ENCODE measurements around the gene CSDE1.

The CSDE1 gene

DNA sequence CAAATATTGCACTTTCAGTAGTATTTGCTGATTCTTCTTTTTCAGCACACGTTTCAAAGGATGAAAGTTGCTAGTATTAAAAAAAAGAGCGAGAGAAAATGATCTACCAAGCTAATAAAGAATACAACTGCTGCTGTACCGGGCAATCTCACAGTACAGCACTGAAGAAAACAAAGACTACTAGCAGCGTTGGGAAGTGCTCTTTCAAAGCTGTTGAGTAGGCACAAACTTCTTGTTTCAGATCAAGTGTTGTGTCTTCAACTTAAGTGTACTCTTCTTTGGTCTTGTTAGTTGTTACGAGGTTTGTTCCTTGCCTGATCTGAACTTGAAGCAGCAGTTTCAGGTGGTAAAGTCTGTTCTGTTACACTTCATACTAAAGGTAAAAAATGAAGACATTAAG, 7.9 kb downstream of the CSDE1 start:
- no peak for DNase-seq (ENCODE audit: low read depth in 2 of 2)

DNA sequence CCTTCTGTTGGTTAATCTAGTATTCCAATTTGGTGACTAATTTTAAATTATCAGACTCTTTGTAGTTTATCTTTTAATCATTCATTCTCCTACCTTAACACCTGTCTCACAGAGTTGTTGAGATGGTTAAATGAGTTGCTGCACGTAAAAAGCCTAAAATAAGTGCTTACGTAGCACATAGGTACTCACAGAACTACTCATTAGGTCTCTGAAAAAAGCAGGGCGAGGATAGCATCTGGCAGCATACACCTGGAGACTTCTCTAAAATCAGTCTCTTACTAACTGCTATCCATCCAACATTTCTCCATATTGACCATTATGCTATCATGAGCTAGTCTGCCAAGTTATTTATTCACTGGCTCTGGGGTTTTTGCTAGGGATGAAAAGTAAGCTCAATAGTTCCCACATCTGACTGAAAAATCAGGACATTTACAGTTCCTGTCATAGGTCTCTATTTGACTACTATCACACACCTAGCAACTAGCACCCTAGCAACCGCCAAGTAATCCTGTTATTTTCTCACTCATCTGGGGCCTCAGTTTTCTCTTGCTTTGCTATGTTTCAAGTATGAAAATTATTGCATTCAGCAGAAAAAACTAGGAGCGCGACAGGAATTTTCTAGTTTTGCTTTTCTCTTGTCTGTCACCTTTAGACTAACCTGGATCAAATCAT, 11.2 kb downstream of the CSDE1 start:
- no peak for DNase-seq (ENCODE audit: low read depth in 2 of 2)

DNA sequence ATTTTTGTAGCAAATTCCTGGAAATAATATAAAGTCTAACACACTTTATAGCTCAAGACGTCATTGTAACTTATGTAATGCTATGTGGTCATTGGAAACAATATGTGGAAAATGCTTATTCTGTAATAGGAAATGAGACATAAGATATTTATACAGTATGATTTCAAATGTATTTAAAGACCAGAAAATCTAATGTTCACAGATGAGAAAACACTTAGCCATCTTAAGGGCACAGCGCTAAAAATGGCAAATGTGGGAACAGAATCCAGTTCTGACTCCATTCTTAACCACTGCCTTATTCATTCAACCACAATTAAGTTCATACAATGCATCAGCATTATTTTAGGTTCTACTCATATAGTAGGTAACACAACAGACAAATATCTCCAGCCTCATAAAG, 12.5 kb downstream of the CSDE1 start:
- DNase-seq (ENCODE audit: low read depth in 2 of 2): no peak

DNA sequence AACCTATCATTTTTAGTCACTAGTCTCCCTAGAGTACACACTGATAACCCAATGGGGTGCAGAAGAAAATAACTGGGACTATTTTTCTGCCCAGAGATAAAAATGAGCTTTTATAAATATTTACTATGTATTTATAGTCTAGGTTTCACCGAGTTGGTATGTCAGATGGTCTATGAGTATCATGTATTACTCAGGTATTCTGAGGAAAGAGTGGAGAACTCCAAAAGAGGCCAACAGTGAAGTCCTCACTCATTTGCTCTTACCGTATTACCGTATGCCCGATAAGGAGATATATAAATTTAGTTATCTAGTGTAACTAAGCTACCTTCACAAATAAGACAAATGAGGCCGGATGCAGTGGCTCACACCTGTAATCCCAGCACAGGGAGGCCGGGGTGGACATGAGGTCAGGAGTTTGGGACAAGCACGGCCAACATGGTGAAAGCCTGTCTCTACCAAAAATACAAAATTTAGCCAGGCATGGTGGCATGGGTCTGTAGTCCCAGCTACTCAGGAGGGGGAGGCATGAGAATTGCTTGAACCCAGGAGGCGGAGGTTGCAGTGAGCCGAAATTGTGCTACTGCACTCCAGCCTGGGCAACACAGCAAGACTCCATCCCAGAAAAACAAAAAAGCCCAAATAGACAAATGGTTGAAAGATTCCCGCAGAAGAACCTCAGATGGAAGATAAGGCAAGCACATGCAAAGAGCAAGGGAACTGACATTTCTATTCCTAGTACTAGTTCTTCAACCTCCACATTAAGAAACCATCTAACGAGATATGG, 15.6 kb downstream of the CSDE1 start:
- DNase-seq (ENCODE audit: low read depth in 2 of 2): no peak

GRCh38 chr1:114740331-114740730, 17.5 kb downstream of the CSDE1 start:
- DNase-seq (ENCODE audit: low read depth in 2 of 2): no peak

- DNase-seq (ENCODE audit: low read depth in 2 of 2): no peak
Observed at GRCh38 chr1:114737314-114737849, 20.4 kb downstream of the CSDE1 start.

DNA sequence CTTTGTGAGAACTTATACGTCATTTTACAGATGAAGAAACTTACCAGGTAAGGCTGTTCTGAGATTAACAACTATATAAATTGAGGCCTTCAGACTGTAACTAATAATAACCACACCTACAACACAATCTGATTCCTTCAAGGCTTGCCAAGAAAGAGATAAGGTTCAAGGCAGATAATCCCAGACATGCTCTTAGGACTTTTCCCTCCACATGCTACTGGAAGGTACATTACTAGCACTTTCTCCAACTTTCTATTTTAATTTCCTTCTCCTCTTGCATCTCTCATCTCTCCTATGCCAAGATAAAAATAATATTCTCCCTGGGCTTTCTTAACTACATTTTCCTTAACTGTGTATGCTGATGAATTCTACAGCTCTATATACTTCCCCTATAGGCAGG, 22.3 kb downstream of the CSDE1 start:
- no peak for DNase-seq (ENCODE audit: low read depth in 2 of 2)

- DNase-seq (ENCODE audit: low read depth in 2 of 2): no peak
Observed at GRCh38 chr1:114729782-114730181, 28.0 kb downstream of the CSDE1 start.

DNA sequence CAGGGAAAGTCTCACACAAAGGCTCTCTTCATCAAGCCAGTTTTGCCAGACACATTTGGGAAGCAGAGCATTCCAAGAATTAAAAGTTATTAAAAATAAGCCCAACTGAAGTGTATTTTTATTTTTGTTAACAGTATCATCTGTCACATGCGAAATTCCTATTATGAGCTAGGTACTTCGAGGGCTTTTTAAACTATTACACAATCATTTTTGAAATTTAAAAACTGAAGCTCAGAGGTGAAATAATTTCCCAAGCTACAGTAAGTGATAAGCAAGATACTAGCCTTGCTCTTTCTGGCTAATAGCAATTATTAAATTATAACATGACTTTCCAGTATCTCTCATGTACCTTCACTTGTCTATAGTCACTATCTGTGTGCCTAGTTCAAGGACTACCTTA, 29.2 kb downstream of the CSDE1 start:
- DNase-seq (ENCODE audit: low read depth in 2 of 2): no peak

GRCh38 chr1:114725230-114725629, 32.6 kb downstream of the CSDE1 start:
- no peak for DNase-seq (ENCODE audit: low read depth in 2 of 2)

GRCh38 chr1:114723915-114724314, 33.9 kb downstream of the CSDE1 start:
- no peak for DNase-seq (ENCODE audit: low read depth in 2 of 2)

GRCh38 chr1:114723457-114723856, 34.3 kb downstream of the CSDE1 start:
- DNase-seq (ENCODE audit: low read depth in 2 of 2): no peak

GRCh38 chr1:114720492-114720891, 37.3 kb downstream of the CSDE1 start:
- DNase-seq (ENCODE audit: low read depth in 2 of 2): no peak

GRCh38 chr1:114719424-114719787, 38.4 kb downstream of the CSDE1 start:
- no peak for DNase-seq (ENCODE audit: low read depth in 2 of 2)

GRCh38 chr1:114718661-114719423, 38.9 kb downstream of the CSDE1 start:
- no peak for DNase-seq (ENCODE audit: low read depth in 2 of 2)

DNA sequence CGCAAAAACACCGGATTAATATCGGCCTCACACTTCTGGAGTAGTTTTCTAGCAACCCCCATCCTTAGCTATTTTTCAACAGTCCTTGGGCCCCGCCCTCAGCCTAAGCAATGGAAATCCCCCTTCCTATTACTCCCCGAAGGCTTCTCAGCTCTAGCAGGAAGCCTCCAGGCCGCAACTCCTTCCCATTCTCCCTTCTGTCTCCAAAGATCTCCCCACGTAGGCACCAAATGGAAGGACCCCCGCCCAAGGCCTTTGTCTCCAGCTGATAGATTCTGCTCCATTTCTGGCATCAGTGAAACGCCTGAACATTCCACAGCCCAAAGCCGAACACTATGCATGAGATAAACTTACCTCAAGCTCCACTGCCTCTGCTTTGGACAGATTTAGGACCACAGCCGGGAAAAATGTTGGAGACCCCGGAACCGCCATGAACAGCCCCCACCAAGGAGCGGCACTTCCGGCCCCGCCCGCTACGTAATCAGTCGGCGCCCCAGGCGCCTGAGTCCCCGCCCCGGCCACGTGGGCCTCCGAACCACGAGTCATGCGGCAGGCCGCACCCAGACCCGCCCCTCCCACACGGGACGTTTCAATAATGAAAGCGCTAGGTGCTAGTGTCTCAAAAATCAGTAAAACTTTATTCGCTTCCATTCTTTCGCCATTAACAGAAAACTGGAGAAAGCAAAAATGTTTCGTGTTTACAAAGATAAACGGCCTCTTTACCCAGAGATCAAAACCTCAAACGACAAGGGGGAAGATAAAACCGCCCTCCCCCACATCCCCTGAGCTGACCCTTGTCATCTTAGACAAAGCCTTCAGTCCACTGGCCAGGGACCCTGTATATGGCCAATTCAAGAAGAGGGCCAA, 41.2 kb downstream of the CSDE1 start, which contains the start of gene NRAS:
Gene NRAS, minus strand, starts transcription at position 468 of the 867 bp plus-strand sequence. CDS start 611 bp downstream, outside the sequence.
- DNase-seq (ENCODE audit: low read depth in 2 of 2): peak; percentile 93 to 95

DNA sequence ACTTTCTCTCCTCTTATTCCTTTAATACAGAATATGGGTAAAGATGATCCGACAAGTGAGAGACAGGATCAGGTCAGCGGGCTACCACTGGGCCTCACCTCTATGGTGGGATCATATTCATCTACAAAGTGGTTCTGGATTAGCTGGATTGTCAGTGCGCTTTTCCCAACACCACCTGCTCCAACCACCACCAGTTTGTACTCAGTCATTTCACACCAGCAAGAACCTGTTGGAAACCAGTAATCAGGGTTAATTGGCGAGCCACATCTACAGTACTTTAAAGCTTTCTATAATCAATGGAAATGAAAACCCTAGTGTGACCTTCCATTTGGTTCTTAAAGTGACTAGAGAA, 41.9 kb downstream of the CSDE1 start:
- DNase-seq (ENCODE audit: low read depth in 2 of 2): no peak

DNA sequence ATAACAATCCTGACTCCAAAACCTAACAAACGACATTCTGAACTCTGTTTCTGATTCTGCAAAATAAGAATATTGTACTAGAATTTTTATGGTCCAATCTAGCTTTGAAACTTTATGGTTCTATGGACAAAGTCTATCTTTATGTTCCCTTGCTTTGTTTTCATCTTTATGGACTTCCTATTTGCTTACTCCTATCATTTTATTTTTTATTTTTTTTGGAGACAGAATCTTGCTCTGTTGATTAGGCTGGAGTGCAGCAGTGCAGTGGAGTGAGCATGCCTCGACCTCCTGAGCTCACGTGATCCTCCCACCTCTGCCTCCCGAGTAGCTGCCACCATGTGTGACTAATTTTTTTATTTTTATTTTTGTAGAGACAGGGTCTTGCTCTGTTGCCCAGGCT, 44.8 kb downstream of the CSDE1 start:
- no peak for DNase-seq (ENCODE audit: low read depth in 2 of 2)

GRCh38 chr1:114710360-114710759, 47.4 kb downstream of the CSDE1 start:
- DNase-seq (ENCODE audit: low read depth in 2 of 2): no peak

DNA sequence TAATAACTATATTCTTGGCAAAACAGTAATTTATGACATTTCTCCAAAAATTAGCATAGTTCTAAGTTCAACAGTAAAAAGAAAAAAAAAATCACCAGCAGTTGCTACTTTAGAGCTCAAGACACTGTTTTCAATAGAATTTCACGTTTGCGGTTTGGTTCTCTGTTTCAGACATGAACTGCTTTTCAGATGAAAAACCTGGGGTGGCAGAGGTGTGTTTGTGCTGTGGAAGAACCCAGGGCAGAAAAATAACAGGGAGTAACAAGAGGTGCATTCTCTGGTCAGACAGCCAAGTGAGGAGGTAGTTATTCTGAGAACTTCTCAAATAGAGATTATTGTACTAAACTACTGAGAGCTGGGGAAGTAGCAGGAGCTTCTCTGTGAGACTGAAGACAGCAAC, 50.2 kb downstream of the CSDE1 start:
- no peak for DNase-seq (ENCODE audit: low read depth in 2 of 2)

GRCh38 chr1:114703242-114703641, 54.5 kb downstream of the CSDE1 start:
- DNase-seq (ENCODE audit: low read depth in 2 of 2): no peak

DNA sequence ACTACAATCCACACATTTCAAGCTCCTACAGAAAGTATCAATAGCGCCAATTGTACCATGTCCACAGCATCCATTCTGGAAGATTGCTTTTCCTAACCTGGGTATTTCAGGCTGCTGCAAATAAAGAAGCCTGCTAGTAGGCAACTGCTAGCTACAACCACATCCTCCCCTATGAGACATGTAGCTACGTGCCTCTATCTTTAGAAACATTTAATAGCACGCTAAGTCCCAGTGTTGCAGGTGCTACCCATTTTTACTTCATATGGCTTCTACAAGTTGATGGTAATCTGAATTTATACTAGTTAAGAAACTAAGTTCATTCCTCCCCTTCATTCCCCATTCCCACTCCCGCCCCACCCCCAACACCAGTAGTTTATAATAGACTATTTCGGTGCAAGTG, 55.0 kb downstream of the CSDE1 start:
- no peak for DNase-seq (ENCODE audit: low read depth in 2 of 2)
